Inflammatory macrophage treated with lipopolysaccharide for 4 hours (primary cell): ENCODE results near the gene CLCNKB.
"Not testable (repeated sequence)": the region's sequence is repeated elsewhere in the genome, so short reads cannot be mapped to it uniquely, and the experiment has no call there.

ENCODE experiments used
- DNase-seq: peaks from one replicate; pipeline ENCODE4 v3.0.0-alpha.2; 2020

Gene CLCNKB

DNA sequence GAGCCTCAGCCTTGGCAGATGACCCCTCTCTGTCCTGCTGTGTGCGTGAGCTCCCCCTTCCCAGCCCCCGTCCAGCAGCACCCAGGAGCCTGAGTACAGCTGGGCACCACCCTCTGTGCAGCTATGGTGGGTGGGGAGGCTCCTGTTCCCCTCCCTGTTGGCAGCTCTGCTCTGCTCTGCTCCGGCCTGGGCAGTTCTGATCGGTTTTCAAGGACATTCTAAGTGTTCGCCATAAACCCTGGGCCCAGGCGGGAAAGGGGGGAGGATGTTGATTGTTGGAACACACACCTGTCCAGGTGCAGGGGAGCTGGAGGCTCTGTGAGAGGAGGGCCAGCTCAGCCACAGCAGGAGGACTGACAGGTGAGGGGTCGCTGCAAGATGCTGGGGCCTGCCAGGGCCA, at the start of gene CLCNKB:
Gene CLCNKB, plus strand, starts transcription at position 262 of the 400 bp plus-strand sequence. CDS start 711 bp downstream, outside the sequence.
- DNase-seq, result no peak

DNA sequence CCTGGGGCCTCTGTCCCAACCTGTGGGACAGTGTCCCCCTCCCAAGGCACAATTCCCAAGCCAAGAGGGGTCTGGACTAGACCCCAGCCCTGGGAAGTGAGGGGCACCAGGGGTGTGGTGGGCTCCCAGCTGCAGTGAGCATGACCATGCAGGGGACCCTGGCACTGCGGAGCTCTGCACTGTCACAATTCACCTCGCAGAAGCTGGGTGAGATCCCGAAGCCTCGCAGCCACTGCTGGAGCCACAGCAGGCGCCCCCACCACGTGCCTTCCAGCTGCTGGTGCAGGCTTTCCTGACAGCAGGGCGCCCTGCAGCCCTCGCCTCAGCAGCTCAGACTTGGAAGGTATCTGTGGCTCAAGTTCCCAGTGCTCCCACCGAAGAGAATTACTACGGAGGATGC, 49.5 kb upstream of the CLCNKB start:
- DNase-seq, result no peak

DNA sequence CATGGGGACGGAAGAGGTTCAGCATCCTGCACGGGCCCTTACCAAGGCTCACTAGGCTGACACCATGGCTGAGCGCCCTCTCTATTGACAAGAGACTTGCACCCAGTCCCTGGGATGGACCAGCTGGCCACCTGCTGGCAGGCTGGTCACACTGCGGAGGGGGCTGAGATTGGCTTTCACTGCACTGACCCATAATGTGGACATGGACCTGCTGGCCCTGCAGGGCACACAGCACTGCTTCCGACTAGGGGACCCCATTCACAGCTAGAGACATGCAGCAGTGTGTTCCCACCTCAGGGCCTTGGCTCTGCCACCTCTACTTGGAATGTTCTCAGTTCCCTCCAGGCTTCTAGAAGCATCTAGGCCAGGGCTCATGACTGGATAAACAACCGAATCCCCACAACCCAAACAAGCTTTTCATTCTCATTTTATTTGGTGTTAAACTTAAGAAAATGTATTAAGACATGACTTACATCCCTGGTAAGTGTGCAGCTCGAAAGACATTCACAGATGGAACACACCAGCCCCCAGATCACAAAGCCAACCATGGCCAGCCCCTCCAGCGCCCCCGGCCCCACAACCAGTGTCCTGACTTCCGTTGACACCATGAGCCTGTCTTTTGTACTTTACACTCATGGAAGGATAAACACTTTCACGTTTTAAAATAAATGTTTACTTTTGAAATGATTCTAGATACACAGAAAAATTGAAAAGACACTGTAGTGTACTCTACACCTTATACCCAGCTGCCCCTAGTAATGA, 48.8 kb upstream of the CLCNKB start:
- DNase-seq, result peak; percentile 76

DNA sequence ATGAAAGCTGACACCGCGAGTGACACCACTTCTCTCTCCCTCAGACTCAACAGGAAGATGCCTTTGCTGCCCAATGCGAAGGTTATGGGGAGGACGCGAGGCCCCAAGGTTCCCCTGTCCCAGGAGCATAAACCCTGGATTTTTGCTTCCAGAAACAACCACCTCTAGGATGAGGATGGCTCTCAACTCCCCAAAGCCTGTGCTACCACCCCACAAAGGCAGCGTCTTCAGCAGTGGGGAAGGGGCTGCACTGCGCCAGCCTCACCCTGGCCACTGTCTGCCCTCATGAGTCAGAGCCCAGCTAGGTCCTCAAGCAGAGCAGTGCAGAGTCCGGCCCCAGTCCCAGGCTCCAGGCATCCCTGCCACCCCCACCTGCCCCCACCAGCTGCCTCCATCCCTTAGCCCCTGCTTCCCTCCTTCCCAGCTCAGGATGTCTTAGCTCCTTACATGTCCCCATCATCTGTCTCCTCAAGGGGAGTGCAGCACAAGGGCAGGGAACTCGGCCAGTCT, 46.5 kb upstream of the CLCNKB start:
- no peak for DNase-seq

DNA sequence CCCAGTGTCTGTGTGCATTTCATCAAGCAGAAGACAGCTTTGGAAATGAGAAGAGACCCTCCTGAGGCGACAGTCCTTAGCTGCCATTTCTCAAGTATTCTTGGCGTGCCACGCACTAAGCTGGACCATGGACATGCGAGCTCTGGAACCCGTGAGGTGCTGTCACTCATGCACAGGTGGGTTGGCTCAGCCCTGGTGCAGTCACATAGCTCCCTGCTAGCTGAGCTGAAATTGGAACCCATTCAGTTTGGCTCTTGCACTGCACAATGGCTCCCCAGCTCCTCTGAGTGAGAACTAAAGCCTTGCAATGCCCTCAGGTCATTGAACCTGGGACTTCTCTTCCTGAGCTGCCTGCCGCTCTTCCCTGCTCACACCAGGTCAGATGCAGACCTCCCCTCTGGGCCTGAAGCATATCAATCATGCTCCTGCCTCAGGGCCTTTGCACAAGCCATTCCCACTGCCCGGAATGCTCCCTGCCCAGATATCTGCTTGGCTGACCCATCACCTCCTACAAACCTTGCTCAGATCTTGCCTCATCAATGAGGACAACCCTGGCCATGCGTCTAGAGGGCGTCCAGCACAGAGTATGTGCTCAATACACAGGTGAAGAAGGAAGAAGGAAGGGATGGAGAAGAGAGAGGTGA, 45.8 kb upstream of the CLCNKB start:
- DNase-seq, result no peak

DNA sequence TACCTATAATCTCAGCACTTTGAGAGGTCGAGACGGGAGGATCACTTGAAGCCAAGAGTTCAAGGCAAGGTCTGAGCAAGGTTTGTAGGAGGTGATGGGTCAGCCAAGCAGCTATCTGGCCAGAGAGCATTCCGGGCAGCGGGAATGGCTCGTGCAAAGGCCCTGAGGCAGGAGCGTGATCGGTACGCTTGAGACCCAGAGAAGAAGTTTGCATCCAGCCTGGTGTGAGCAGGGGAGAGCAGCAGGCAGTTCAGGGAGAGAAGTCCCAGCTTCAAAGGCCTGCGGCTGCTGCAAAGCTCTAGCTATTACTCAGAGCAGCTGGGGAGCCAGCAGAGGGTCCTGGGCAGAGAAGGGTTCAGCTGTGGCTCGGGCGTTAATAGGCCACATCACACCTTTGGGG, 44.7 kb upstream of the CLCNKB start:
- no peak for DNase-seq

DNA sequence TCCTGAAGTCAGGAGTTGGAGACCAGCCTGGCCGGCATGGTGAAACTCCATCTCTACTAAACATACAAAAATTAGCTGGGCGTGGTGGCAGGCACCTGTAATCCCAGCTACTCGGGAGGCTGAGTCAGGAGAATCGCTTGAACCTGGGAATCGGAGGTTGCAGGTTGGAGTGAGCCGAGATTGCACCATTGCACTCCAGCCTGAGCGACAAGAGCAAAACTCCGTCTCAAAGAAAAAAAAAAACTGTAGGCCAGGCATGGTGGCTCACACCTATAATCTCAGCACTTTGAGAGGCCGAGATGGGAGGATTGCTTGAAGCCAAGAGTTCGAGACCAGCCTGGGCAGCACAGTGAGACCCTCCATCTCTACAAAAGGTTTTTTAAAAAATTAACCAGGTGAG, 42.3 kb upstream of the CLCNKB start:
- DNase-seq, result not testable (repeated sequence)

DNA sequence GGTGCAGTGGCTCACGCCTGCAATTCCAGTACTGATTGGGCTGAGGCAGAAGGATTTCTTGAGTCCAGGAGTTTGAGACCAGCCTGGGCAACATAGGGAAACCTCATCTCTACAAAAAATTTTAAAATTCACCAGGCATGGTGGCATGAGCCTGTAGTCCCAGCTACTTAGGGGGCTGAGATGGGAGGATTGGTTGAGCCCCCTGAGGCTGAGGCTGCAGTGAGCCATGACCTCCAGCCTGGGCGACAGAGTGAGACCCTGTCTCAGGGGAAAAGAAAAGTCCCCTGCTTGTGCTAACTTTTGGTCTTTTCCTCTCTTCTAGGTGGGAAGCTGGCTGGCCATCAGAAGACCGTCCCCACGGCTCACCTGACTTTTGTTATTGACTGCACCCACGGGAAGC, 38.0 kb upstream of the CLCNKB start:
- DNase-seq, result no peak

DNA sequence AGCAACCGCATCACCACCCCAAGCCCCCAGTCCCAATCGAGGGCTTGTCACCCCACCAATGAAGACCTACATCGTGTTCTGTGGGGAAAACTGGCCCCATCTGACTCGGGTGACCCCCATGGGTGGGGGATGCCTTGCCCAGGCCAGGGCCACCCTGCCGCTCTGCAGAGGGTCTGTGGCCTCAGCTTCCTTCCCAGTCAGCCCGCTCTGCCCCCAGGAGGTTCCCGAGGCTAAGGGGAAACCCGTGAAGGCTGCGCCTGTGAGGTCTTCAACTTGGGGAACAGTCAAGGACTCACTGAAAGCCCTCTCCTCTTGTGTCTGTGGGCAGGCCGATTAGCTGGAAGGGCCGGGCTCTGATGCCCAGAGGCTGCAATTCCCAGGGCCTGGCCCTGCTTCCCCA, 37.6 kb upstream of the CLCNKB start:
- DNase-seq, result no peak

DNA sequence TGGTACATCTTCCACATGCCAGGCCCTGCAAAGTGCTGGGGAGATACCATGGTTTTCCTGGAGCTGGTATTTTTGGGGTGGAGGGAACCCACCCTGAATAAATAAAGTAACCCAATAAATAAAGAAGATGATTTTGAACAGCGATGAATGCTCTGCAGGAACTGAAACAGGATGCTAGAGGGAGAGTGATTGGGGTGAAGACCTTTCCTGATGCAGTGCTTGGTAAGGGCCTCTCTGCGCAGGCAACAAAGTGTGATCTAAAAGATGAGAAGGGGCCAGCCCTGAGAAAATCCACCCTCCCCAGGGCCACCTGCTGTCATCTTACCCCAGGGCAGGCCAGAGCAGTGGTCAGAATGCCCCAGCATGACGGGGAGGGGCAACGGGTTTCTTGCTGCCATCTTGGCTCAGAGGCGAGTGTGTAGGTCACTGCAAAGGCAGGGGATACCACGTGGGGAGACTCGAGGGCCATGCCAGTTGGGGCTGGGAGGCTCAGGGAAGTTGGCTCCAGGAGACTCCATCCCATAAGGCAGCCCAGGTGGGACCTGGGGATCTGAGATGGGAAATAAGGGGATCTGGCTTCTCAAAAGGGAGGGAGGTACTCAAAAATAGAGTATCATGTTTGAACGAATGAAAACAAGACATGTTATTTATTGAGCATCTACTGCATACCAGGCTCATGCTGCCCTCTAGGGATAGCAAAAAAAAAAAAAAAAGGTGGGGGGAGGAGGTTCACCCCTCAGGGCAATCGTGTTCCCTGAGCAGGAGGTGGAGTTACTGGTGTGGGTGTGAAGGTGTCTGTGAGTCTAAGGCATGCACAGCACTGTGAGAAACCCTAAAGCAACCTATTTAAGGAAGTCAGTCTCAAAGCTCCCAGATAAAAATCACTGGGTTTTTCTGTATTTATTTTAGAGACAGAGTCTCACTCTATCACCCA, 36.8 kb upstream of the CLCNKB start:
- DNase-seq, result peak; percentile 22

DNA sequence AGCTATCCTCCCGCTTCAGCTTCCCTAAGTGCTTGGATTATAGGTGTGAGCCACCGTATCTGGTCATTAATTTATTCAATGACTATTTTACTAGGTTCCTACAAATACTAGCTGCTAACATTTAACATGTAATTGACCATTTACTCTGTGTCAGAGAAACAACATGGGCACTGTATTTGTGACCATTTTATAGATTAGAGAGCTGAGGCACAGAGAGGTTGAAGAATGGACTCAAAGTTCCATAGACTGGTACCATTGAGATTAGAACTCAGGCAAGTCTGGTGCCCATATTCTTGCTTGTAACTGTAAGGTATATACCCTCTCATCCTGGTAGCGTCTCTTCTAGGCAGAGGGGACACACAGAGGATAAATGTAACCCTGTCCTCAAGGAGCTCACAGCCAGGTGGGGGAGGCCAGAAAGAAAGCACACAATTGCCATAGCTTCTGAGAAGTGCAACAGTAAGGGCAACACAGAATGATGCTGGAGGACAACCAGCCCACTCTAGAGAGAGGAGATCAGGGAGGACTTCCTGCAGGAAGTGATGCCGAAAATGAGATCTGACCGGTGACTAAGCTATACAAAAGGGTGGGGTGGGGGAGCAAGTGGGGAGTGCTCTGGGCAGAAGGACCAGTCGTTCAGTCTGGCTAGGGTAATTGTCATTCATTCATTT, 35.8 kb upstream of the CLCNKB start:
- no peak for DNase-seq

DNA sequence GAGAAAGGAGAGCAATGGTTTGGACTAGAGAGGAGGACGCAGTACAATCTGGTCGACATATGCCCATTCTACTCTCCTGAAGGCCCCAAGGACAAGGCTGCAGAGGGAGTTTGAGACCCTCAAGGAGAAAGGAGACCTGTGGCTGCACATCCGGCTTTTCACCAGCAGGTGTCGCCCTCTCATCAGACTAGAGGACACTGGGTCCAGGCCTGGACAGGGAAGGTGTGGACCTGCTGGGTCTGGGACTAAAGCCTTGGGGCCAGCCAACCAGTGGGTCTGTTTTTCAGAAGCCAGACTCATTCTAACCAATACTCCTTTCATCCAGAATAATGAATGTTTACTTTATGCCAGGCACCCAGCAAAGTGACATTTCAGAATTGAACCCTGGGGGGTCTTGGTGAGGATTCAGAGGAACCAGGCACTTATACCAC, 34.5 kb upstream of the CLCNKB start:
- DNase-seq, result peak; percentile 63

DNA sequence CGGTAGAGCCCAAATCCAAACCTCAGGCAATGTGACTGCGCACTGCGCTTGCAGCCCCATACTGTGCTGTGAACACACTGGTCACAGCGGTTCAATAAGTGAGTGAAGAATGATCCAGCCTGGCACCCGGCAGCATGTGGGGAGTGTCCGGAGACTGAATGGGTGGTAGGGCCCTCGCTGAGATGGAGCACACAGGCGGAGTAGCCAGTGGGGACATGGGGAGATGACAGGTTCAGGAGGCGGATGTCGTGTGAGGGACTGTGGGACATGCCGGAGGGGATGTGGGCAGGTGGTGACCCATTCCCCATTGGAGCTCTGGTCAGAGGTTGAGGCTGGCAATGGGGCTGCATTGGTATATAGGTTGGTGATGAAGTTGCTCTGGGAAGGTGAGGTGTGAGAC, 33.9 kb upstream of the CLCNKB start:
- DNase-seq, result no peak

DNA sequence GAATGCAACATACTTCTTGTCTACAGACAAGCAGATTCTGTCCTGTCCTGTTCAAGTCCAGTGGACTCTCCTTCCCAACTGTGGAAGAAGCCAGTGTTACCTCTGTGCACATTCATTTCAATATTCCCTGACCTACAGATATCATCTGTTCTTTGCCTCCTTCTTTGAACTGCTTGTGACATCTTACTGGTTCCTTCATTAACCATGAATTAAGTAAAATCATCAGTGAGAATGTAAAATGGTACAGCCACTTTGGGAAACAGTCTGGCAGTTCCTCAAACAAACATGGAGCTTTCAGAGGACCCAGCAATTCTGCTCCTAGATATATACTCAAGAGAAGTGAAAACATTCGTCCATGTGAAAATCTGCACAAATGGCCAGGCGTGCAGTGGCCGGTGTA, 32.7 kb upstream of the CLCNKB start:
- DNase-seq, result no peak

DNA sequence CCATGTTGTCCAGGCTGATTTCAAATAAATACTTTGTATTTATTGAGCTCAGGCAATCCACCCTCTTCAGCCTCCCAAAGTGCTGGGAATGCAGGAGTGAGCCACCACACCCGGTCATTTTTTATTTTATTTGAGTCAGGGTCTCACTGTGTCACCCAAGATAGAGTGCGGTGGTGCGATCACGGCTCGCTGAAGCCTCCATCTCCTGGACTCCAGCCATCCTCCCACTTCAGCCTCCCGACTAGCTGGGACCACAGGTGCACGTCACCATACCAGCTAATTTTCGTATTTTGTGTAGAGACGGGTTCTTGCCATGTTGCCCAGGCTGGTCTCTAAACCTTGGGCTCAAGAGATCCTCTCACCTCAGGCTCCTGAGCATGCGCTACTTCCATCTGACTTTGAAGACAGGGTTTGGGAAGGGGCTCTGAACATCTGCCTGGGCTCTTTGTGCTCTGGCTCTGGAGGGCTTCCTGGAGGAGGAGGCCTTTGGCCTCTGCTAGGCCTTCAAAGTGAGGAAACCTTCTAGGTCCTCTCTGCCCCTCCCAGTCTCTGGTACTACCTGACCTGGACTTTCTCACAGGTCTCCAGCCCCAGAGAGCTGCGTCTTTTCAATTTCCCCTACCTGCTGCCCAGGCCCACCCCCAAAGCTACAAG, 31.5 kb upstream of the CLCNKB start:
- no peak for DNase-seq

DNA sequence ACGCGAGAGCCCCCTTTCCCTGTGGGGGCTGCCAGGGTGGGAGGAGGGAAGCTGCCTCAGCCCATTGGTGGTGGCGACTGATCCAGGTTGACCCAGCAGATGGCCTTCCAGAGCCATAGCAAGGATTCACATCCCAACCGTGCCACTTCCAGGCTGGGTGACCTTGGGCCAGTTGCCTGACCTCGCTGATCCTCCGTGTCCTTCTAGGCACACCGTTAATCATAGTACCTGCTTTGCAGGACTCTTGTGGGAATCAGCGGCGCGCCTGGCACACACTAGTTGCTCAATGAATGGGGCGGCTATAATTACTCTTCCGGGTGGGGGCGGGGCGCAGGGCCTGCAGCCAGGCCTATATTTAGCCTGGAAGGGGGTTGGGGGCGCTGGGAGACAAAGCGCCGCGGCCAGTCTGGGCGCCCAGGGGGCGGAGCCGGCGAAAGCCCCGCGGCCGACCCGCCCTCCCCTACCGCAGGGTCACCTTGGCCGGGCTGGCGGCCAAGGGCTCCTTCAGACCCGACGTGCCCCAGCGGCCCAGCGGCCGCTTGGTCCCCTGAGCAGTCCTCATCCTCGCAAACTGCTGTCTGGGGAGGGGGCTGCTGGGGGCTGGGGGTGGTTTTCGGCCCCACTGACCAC, 30.9 kb upstream of the CLCNKB start:
- peak; percentile 35 for DNase-seq

DNA sequence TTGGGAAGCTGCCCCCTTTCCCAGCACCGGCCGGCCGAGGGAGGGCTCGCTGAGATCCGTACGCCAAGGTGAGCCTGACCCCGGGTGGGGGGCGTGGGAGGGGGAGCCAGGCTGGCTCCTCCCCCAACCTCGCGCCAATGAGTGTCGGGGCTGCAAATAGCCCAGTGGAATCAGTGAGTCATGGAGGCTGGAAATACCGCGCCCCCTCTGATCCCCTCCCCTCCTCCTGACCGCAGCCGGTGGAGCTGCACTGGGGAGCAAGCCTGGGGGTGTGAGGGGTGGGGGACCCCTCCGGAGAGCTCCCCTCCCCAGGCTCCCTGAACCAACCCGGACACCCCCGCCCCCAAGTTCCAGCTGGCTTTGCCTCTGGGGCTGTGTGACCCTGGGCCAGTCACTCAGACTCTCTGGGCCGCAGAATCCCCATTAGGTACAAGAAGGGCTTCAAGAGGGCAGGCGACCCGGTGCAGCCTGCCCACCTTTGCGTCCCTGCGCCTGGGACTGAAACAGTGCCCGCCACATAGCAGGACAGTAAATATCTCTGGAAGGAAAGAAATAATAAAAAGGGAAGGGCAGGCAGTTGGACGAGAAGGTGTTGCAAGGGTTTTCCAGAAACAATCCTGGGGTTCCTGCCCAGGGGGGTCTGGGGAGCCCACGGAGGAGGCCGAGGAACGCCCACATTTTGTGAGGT, 30.2 kb upstream of the CLCNKB start:
- peak; percentile 37 for DNase-seq

DNA sequence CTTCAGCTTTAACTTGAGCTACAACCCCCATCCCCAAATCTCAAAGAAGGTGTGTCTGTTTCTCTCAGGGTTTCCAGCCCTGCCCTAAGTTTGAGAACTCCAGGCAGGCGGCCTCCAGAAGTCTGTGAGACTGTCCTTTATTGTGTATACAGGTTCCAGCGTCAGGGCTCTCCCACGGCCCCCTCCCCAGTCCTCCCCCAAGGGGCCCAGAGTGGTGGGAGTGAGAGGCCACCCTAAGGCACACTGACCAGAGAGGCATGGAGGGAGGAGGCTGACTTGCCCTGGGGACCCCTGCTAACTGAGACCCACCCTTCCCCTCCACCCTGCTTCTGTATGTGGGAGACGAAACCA, 29.7 kb upstream of the CLCNKB start:
- DNase-seq, result no peak

DNA sequence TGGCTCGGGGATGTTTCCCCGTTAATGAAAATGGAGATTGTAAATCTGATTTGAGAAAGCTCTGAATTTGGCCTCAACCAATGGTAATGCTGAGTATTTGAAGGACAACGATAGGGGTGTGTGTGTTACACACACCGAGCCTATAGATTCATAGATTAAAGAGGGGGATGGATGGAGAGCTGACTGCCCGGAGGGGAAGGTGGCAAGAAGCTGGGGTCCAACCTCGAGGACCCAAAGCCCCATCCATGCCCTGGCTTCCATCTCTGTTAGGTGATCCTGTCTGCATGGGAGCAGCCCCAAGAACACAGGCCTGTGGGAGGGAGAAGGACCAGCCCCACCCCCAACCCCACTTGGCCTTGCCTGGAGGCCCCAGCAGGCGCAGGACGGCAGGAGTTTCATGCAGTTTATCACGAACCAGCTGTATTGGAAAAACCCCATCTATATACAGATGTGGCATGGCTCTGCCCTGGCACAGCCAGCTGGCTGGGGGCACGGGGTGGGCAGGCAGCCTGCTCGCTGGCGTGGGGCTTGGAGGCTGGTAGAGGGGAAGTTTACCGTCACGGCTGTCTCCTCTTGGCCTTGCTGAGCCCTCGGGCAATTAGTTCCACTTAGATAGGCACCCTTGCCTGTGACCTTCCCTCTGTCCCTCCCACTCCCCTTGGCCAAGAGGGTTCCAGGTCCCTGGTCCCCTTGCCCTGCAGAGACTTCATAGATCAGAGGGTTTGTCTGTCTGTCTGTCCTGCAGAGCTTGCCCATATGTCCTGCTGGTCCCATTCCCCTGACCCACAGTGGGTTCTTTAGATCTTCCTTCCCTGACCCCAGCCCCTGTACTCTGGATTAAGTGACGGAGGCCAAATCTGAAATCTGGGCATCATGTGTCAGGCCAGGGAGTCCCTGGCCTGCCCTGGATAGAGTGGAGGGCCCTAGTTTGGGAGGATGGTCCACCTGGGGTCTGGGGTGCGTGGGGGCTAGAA, 28.8 kb upstream of the CLCNKB start:
- DNase-seq, result no peak

DNA sequence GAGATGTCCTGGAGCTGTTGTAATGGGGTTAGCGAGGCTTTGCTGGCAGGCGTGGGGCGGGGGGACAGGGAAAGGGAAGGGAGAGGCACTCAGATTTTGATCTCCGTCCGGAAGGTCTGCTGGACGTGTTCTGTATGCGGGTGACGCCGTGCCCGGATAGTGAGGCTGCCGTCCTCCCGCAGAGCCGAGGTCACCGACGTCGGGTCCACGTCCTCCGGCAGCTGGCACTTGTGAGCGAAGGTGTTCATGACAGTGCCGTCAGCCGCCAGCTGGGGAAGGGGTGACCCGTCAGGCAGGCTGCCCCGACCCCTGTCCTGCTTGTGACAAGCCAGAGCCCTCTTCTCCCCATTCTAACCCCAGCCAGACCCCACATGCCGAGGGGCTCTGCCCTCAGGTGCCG, 28.1 kb upstream of the CLCNKB start:
- DNase-seq, result no peak
